GM21528 (cell line): ENCODE results near the gene HEATR5A.
"Not testable (repeated sequence)": the region's sequence is repeated elsewhere in the genome, so short reads cannot be mapped to it uniquely, and the experiment has no call there.

Experiments used
- ATAC-seq: cut with Tn5 transposase; IDR thresholded peaks from one replicate; pipeline ENCODE4 v1.9.1; 2021; ENCODE audit warnings: mild to moderate bottlenecking, moderate library complexity; ENCODE audit not compliant: unreplicated experiment, low FRiP score

Gene HEATR5A

DNA sequence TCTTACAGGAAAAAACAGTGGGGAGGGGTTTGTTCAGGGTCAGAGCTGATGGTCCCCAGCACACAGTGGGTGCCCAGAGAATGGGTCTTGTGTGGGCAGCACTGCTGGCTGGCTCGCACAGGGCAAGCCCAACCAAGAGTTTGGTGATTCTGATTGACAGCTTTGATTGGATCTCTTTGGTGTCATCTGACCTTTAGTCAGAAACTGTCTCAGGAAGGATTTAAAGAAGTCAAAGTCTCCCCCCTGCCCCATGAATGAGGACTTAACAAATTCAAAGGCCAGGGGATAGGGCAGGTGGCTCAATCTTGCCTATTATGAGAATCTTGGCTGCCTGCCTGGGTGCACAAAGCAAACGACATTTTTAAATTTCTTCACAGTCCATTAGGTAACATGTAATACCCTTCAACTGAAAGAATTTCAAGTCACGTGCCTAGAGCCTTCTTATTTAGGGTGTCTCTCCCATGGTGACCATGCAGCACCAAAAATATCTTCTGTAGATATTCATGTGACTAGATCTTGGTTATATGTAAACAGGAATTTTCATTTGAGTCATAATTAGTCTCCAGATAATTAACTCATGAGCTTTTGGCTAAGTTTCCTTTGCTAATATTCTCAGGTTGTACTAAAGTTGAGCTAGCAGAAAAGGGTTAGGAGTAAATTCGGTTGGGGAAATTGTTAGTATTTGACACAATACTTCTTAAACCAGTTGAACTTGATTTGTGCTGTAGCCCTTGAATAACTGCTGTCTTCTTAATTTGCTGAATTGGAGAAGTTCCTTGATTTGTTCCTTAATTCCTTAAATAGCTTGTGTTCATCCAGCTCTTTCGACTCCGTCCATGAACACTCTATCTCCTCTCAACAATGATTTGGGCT lies 158.3 kb downstream of the HEATR5A start:
- no peak for ATAC-seq

DNA sequence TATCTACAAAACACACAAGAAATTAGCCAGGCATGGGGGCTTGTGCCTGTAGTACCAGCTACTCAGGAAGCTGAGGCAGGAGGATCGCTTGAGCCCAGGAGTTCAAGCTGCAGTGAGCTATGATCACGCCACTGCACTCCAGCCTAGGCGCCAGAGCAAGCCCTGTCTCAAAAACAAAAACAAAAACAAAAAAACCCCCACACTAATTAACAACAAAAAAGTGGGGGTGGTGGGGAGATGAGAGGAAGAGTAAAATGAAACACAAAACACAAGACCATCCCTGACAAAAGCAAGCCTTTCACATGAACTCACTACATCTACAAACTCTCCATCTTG lies 158.9 kb downstream of the HEATR5A start:
- ATAC-seq = no peak

DNA sequence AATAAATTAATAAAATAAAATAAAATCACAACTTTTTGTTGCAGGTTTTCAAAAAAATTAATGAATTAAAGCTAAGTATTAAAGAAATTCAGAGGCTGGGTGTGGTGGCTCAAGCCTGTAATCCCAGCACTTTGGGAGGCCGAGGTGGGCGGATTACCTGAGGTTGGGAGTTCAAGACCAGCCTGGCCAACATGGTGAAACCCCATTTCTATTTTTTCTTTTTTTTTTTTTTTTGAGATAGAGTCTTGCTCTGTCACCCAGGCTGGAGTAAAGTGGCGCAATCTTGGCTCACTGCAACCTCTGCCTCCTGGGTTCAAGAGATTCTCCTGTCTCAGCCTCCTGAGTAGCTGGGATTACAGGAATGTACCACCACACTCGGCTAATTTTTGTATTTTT lies 161.3 kb downstream of the HEATR5A start:
- not testable (repeated sequence) for ATAC-seq

GRCh38 chr14:31258427-31259039 lies 161.8 kb downstream of the HEATR5A start:
- no peak for ATAC-seq

DNA sequence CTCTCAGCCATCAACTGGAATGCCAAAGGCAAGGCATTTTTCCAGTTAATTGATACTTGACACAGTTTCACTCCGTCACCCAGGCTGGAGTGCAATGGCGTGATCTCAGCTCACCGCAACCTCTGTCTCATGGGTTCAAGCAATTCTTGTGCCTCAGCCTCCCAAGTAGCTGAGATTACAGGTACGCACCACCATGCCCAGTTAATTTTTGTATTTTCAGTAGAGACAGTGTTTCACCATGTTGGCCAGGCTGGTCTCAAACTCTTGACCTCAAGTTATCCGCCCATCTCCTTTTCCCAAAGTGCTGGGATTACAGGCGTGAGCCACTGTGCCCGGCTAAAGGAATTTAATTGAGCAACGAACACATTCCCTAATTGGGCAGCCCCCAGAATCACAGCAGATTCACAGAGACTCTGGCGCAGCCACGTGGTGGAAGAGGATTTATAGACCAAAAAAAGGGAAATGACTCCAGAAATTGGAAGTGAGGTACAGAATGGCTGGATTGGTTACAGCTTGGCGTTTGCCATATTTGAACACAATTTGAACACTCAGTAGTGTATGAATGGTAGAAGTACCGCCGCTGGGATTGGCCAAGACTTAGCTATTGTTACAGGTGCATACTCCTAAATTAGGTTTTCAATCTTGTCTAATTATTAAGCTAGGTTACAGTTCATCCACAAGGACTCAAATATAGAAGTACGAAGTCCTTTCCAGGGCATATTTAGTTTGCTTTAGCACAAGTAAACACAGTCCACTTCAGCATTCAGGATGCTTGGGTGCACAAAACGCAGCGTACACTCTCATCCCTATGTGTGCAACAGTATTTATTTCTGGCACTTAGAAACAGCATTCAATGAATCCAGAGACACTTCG lies 162.6 kb downstream of the HEATR5A start:
- ATAC-seq = not testable (repeated sequence)

GRCh38 chr14:31257244-31257553 lies 163.2 kb downstream of the HEATR5A start:
- no peak for ATAC-seq

DNA sequence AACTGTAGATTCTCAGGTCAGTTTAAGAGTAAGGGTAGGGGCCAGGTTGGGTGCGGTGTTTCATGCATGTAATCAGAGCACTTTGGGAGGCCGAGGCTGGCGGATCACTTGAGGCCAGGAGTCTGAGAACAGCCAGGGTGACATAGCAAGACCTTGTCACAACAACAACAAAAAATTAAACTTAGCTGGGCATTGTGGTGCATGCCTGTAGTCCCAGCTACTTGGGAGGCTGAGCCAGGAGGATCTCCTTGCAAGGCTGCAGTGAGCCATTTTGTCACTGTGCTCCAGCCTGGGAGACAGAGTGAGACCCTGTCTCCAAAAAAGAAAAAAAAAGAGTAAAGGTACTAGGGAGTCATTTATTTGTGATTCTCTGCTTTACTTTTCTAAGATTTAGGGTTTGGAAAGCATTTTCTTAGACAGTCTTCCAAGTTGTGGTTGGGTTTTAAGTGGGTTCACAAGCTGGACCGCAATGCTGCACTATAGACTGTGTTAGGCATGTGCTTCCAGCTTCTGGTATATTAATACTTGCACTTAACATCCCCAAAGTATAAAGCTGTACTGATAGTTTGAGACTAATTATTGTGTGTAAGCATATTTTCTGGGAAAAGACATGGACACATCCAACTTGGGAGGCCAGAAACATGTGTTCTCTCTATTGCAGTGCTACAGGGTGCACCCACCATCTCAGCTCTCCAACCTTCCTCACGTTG lies 163.7 kb downstream of the HEATR5A start:
- no peak for ATAC-seq

GRCh38 chr14:31255918-31256317 lies 164.4 kb downstream of the HEATR5A start:
- not testable (repeated sequence) for ATAC-seq

GRCh38 chr14:31255286-31255685 lies 165.1 kb downstream of the HEATR5A start:
- no peak for ATAC-seq

GRCh38 chr14:31253746-31254471 lies 166.4 kb downstream of the HEATR5A start:
- no peak for ATAC-seq

DNA sequence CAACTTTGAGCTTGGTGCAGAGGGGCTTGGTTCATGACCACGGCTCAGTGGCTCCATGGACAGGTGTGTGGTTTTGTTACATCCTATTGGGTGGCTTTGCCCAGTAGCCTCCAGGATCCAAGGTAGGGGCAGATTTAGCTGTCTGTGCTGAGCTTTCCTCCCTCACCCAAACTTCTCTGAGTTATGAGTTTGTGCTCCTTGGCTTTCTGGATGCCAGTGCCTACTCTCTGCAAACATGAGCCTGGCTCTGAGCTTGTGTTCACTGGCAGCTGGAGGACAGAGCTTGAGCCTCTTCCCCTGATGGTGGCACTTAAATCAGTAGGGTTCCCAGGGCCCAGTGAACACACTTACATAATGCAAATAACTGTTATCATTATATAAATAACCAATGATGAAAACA lies 167.5 kb downstream of the HEATR5A start:
- ATAC-seq = no peak

DNA sequence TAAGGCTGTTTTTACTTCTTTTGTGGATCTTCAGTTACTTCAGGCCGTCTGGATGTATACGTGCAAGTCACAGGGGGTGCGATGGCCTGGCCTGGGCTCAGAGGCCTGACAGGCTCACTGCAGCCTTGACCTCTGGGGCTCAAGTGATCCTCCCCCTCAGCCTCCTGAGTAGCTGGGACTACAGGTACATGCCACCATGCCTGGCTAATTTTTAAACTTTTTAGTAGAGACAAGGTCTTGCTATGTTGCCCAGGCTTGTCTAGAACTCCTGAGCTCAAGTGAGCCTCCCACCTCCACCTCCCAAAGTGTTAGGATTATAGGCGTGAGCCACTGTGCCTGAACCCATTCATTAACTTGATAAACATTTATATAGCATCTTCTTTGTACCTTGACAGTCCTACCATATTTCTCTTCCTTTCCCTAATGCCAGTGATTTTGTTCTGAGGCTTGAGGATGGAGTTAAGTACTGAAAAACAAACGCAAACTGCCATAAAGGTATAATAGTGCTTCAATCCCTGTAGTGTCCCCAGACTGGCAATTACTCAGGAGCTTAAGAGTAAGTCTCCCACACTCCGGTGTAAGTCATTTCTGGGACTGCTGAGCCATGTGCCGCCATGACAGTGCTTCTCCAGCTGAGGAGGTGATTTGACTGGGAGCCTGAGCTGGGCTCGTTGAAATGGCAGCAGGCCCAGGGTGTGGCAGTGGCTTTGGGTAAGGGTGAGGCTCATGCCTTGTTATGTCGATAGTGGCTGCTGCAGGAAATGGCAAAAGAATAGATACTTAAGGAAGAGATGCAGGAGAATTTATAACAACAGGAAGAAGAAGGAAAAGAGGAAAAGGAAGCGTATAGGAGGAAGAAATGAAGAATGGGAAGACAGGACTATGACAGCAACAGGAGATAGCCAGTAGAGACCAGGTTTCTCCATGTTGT lies 169.1 kb downstream of the HEATR5A start:
- ATAC-seq = no peak

GRCh38 chr14:31244626-31245025 lies 175.7 kb downstream of the HEATR5A start:
- no peak for ATAC-seq

- ATAC-seq = no peak
These were observed 176.5 kb downstream of the HEATR5A start for GRCh38 chr14:31243860-31244259.

DNA sequence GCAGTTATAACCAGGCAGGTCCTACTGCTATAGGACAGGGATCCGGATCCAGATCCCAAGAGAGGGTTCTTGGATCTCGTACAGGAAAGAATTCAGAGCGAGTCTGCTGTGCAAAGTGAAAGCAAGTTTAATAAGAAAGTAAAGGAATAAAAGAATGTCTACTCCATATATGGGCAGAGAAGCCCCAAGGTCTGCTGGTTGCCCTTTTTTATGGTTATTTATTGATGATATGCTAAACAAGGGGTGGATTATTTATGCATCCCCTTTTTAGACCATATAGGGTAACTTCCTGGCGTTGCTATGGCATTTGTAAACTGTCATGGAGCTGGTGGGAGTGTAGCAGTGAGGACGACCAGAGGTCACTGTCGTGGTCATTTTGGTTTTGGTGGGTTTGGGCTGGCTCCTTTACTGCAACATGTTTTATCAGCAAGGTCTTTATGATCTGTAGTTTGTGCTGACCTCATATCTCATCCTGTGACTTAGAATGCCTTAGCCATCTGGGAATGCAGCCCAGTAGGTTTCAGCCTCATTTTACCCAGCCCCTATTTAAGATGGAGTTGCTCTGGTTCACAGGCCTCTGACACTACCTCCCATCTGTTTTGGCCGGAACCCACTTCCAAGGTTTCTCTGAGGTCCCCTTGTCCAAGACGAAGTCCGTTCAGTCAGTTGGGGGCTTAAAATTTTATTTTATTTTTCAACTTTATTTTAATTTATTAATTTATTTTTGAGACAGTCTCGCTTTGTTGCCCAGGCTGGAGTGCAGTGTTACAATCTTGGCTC lies 178.0 kb downstream of the HEATR5A start:
- ATAC-seq = not testable (repeated sequence)
